ENCODE results near the gene UBAP2.

- no peak for TF ChIP-seq EZH2 (IDR thresholded peaks at IDR 0.05; ENCODE audit: insufficient read depth, low read length)
- no peak for TF ChIP-seq CTCF (IDR thresholded peaks at IDR 0.05; ENCODE audit: insufficient read depth, low read depth, low read length)
Observed at GRCh38 chr9:34037626-34038025, 11.1 kb downstream of the UBAP2 start.

Data from astrocyte (in vitro differentiated cells and primary cell).